ENCODE measurements around the gene KCNC4. TPM values are rescaled to one million over a fixed set of nuclear protein-coding genes. Genes with fewer than 3 reads are reported as not detected.

KCNC4 gene
- total RNA-seq, 4 donors from 2014 or later, result 4.4 to 12.0 (median 6.7) TPM

DNA sequence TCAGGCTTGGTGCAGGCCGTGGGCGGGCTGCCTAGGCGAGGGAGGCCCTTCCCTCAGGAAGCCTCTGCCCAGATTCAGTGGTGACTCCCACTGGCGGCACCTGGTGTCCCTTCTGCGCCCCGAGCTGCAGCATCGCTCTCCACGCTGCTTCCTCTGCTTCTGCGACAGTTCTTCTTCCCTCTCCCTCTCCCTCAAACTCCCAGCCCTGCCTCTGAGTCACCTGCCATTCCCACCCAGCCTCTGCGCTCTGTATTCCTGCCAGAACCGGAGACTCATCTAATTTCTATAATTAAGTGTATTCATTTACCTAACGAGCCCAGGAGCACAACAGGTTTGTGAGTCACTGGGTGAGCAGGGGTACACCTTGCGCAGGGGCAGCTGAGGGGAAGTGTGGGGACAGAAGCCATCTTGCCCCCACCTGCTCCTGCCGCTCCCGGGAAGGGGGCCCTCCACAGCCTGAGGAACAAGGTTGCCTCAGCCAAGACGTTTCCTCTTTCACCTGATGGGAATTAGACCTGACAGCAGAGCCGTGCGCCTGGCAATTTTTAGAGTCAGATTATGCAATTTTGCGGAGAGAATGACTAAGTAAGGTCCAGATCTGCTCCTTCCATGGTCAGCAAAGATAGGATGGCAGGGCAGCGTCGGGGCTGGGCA, 19.4 kb downstream of the KCNC4 start:
- DNase-seq (ENCODE audit: low spot score) (no peak), ATAC-seq (ENCODE audit: low FRiP score) (peak; percentile 50)
- TF ChIP-seq, protein P1, sequence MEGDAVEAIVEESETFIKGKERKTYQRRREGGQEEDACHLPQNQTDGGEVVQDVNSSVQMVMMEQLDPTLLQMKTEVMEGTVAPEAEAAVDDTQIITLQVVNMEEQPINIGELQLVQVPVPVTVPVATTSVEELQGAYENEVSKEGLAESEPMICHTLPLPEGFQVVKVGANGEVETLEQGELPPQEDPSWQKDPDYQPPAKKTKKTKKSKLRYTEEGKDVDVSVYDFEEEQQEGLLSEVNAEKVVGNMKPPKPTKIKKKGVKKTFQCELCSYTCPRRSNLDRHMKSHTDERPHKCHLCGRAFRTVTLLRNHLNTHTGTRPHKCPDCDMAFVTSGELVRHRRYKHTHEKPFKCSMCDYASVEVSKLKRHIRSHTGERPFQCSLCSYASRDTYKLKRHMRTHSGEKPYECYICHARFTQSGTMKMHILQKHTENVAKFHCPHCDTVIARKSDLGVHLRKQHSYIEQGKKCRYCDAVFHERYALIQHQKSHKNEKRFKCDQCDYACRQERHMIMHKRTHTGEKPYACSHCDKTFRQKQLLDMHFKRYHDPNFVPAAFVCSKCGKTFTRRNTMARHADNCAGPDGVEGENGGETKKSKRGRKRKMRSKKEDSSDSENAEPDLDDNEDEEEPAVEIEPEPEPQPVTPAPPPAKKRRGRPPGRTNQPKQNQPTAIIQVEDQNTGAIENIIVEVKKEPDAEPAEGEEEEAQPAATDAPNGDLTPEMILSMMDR (IDR thresholded peaks at IDR 0.05), result no peak

DNA sequence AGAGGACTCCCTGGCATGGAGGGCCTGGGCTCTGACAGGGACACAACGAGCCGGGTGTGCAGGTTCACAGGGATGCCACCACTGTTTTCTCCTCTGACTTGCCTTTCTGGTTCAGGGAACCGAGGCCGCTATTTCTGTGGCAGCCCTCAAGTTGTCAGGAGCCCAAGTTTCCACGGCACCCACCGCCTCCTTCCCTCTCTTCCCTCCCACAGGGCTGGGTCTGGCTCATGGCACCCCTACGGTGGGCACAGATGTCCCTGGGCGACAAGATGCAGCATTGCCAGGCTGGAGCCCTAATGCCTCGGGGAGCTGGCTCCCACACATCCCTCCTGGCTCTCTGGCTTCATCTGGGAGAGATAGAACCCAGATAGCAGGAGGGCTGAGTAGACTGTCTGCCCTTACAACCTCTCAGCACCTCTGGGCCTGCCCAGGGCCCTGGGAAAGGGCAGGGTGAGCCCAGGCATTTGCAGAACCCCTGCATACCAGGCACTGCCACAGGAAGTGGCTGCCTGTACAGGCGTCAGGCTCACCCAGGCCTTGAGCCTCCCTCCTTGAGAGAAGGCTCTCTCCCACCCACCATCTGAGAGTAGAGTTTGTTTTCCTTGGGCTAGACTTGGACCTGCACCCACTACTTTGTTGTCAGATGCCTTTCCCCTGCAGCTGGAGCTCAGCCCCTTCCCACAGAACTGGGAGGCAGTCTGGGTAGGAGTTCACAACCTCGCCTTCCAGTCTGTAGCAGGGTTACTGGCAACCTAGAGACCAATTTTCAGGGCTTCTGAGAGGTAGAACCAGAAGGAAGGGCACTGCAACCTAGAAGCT, 20.5 kb downstream of the KCNC4 start:
- ATAC-seq (ENCODE audit: low FRiP score), result no peak
- DNase-seq (ENCODE audit: low spot score), result no peak
- TF ChIP-seq, protein P1 (IDR thresholded peaks at IDR 0.05), result no peak

DNA sequence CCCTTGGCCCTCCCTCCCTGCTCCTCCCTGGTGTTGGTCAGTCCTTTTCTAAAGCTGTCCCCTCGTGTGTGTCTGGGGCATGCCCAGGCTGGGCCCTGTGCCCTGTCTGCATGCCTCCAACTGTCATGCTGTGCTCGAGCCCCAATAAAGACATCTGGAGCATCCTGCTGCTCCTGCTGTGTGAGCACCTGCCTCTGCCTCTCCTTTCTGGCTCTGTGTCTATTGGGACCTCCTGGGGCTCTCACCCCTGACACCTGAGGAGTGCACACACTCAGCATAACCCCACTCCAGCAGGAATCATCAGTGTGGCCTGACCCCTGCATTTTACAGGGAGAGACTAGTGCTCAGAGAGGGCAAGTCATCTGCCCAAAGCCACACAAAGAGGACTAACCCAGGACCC, 23.7 kb downstream of the KCNC4 start:
- DNase-seq (ENCODE audit: low spot score), result no peak
- no peak for ATAC-seq (ENCODE audit: low FRiP score)
- TF ChIP-seq, protein P1 (IDR thresholded peaks at IDR 0.05), result no peak

DNA sequence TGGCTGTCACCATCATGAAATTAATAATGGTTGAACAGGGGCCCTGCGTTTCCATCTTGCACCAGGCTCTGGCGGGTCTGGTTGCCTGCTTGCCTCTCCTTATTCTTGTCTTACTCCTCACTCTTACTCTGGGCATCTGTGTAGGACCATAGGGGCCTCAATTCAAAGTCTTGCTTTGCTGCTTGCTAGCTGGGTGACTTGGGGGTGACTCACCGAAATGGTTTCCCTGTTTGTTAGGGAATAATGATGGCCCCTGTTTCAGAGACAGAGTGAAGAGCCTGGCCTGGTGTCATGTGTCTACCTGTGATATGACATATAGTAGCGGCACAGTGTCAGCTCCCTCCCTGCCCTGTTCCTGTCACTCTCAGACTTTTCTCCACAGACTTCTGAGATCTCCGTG, 24.6 kb downstream of the KCNC4 start:
- ATAC-seq (ENCODE audit: low FRiP score) (no peak), DNase-seq (ENCODE audit: low spot score) (no peak)
- TF ChIP-seq, protein P1 (IDR thresholded peaks at IDR 0.05), result no peak

DNA sequence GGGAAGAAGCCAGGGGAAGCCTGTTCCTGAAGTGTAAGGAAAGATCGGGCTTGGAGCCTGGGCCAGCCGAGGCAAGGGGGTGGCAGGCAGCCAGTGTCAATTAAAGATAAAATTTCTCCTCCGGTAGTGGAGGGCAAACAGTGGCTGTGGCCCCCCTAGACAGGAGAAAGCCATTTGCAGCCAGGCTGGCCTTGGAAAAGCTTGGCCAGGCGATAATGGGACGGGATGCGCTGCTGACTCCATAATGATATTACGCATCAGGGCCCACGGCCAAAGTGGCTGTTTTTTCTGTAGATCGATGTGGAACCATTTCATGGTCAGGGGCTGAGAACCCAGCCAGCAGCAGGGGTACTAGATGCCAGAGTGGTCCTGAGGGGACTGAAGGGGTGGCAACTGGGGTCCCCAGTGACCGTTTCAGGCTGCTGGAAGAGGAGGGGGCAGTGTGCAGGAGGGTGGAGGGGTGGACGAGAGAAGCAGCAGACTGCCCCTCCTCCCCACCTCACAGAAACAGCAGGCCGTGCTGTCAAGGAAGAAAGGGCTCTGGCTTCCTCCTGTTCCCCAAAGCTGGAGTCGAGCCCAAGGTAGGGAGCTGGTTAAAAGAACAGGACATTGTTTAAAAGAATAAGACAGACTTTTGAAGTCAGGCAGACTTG, 25.2 kb downstream of the KCNC4 start:
- TF ChIP-seq, protein P1 (IDR thresholded peaks at IDR 0.05), result no peak
- ATAC-seq (ENCODE audit: low FRiP score), result no peak
- no peak for DNase-seq (ENCODE audit: low spot score)

DNA sequence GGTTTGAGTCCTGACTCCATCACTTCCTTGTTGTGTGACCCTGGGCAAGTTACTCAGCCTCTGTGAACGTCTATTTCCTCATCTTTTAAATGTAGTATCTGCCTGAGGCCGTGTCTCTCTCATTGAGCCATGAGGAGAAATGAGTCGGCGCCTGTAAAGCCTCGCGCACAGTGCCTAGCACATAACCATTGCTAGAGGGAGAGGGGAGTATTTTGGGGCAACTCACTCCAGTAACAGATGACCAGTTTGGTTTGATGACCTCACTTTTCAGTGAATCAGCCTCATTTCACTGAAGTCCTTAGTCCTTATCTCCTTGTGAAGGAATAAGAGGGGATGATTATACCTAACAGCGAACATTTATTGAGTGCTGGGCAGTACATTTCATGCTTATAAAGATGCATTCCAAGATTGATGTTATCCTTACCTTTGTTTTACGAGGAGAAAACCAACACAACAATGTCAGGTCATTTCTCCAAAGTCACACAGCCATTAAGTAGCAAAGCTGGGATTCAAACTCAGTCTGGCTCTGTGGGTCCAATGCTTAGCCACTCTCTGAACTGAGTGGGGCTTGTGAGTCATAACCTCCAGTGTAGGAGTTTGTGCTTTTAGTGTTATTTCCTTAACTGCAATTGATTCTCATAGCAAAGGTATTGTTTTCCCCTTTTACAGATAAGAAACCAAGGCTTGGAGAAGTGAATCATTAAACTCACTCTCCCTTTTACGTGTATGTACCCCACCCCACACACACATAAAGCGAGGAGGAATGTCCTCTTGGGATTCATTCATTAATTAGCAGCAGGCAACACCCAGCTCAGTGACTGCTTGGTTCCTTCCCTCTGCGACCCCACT, 25.9 kb downstream of the KCNC4 start:
- peak; percentile 67 for ATAC-seq (ENCODE audit: low FRiP score)

More for the DNA sequence above, 25.9 kb downstream of the KCNC4 start:
- no peak for DNase-seq (ENCODE audit: low spot score)
- TF ChIP-seq, protein P1 (IDR thresholded peaks at IDR 0.05), result no peak

Measured in omental fat pad (tissue), 4 donors.